ENCODE results near the gene EN2.

DNA sequence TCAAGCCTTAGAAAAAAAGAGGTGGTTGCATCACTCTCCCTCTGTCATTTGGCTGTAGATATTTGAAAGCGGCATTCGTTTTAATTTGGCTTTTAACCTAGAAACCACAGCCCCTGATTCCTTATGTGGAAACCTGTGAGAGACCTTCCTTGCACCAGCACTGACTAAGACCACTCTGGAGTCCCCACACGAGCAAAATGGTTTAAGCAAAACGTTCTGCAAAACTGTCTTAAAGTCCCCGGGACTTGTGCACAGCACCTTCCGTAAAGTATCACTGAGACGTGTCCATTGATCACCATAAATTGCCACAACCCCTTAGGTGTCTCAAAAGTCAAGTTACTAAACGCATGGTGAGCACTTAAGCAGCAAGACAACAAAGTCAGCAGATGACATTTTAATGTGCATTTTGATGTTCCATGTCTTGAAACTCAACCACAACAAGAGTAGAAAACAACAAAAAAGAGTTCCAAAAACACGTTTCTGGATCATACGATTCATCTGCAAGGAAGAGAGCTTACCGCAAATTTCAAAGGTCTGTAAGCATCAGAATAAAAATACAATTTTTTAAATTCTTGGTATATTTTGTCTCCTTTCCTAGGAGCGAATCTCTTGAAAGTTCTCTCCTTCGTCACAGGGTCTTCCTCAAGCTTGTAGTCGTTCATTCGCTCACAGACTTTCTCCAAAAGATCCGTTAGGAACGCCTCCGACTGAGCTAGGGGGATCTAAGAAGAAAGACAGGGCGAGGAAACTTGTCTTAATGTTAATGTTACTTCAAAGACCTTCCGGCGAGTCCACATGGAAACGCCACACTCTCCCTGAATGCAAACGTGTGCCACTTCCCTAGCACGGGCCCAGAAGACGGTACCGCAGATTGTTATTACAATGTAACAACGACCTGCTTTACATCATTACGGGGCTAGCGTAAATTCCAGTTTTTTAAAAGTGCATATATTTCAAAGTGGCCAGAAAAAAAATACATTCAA is 50.7 kb downstream of the EN2 start:
- TF ChIP-seq, protein P1, sequence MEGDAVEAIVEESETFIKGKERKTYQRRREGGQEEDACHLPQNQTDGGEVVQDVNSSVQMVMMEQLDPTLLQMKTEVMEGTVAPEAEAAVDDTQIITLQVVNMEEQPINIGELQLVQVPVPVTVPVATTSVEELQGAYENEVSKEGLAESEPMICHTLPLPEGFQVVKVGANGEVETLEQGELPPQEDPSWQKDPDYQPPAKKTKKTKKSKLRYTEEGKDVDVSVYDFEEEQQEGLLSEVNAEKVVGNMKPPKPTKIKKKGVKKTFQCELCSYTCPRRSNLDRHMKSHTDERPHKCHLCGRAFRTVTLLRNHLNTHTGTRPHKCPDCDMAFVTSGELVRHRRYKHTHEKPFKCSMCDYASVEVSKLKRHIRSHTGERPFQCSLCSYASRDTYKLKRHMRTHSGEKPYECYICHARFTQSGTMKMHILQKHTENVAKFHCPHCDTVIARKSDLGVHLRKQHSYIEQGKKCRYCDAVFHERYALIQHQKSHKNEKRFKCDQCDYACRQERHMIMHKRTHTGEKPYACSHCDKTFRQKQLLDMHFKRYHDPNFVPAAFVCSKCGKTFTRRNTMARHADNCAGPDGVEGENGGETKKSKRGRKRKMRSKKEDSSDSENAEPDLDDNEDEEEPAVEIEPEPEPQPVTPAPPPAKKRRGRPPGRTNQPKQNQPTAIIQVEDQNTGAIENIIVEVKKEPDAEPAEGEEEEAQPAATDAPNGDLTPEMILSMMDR (IDR thresholded peaks at IDR 0.05): no peak
- no peak for TF ChIP-seq POLR2A (IDR thresholded peaks at IDR 0.05)

Data from uterus (tissue), 2 donors.